GM18502 (cell line): Measurements from ENCODE around the gene OR52K1.

Experiments
- ATAC-seq: cut with Tn5 transposase; IDR thresholded peaks from one replicate; pipeline ENCODE4 v1.9.1; 2021; ENCODE audit warnings: mild to moderate bottlenecking; ENCODE audit not compliant: unreplicated experiment, poor library complexity

The OR52K1 gene

GRCh38 chr11:4482445-4482844 is at the start of gene OR52K1:
OR52K1 (plus strand) TSS chr11:4482646; CDS start chr11:4488901, 6,255 bp downstream.
- no peak for ATAC-seq

GRCh38 chr11:4433856-4434255 is 48.6 kb upstream of the OR52K1 start:
- ATAC-seq: no peak

GRCh38 chr11:4436411-4436810 is 46.0 kb upstream of the OR52K1 start:
- no peak for ATAC-seq

- no peak for ATAC-seq
Measured at GRCh38 chr11:4441515-4441914, 40.9 kb upstream of the OR52K1 start.

GRCh38 chr11:4443232-4443891 is 39.1 kb upstream of the OR52K1 start:
- no peak for ATAC-seq

- ATAC-seq: no peak
Measured at GRCh38 chr11:4448995-4449394, 33.5 kb upstream of the OR52K1 start, which contains the start of gene OR52K2. OR52K2 (plus strand) TSS chr11:4449295; CDS start chr11:4449340, 45 bp downstream.

- no peak for ATAC-seq
Measured at GRCh38 chr11:4453118-4453517, 29.3 kb upstream of the OR52K1 start.

GRCh38 chr11:4454021-4454420 is 28.4 kb upstream of the OR52K1 start:
- ATAC-seq: no peak

GRCh38 chr11:4455419-4455818 is 27.0 kb upstream of the OR52K1 start:
- ATAC-seq: no peak

- peak; percentile 71 for ATAC-seq
Measured at GRCh38 chr11:4459500-4459899, 22.9 kb upstream of the OR52K1 start.

- ATAC-seq: no peak
Measured at GRCh38 chr11:4460151-4460550, 22.3 kb upstream of the OR52K1 start.

GRCh38 chr11:4464216-4465159 is 18.0 kb upstream of the OR52K1 start:
- no peak for ATAC-seq

- no peak for ATAC-seq
Measured at GRCh38 chr11:4465407-4465806, 17.0 kb upstream of the OR52K1 start.

- no peak for ATAC-seq
Measured at GRCh38 chr11:4466131-4466870, 16.1 kb upstream of the OR52K1 start.

- no peak for ATAC-seq
Measured at GRCh38 chr11:4466871-4467442, 15.5 kb upstream of the OR52K1 start.

GRCh38 chr11:4467811-4468606 is 14.4 kb upstream of the OR52K1 start:
- ATAC-seq: no peak

GRCh38 chr11:4479644-4480043 is 2.8 kb upstream of the OR52K1 start:
- no peak for ATAC-seq

GRCh38 chr11:4480577-4481239 is 1.7 kb upstream of the OR52K1 start:
- no peak for ATAC-seq

GRCh38 chr11:4481240-4481582 is 1.2 kb upstream of the OR52K1 start:
- ATAC-seq: no peak
